Islet of Langerhans (tissue), 1 donor: ENCODE data around the gene PARPBP.
"Not testable (repeated sequence)": the region's sequence is repeated elsewhere in the genome, so short reads cannot be mapped to it uniquely, and the experiment has no call there.

Experiments used
- FAIRE-seq: peaks from one replicate; lab custom pipeline; 2011; peaks lifted over from hg19 to GRCh38; lab: Jason Lieb, UNC

Gene PARPBP

GRCh38 chr12:102163383-102163782, 43.4 kb downstream of the PARPBP start:
- FAIRE-seq: no peak

DNA sequence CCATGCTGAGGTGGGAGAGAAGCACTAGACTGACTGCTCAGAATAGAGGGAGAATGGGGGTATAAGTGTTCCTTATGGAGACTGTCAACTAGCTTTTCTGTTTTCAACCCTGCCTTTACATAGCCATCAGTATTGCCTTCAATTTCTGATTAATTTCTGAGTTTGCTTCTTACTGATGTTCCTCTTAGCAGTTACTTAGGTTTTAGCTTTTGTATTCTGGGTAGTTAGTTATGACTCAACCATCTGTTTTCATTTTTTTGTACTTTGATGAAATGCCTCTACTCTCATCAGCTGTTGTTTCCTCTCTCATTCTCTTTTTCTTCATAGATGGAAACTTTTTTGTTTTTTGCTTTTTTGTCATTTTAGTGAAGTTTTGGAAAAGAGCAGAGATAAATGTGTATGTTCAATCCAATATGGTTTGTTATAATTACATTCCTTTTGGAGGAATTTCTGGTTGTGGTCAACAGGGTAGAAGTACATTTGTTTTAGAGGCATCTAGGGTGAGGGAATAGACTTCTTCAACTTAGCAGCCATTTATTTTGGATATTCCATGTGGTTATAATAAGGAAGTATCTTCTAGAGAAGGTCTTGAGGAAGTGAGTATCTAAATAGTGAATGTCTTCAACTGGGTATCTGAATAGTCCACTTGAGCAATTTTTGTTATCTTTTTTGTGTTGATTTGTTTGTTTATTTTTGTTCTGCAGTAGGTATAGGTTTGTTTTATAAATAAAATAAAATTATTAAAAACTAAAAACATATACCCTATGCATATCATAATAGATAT, 48.0 kb downstream of the PARPBP start:
- no peak for FAIRE-seq

DNA sequence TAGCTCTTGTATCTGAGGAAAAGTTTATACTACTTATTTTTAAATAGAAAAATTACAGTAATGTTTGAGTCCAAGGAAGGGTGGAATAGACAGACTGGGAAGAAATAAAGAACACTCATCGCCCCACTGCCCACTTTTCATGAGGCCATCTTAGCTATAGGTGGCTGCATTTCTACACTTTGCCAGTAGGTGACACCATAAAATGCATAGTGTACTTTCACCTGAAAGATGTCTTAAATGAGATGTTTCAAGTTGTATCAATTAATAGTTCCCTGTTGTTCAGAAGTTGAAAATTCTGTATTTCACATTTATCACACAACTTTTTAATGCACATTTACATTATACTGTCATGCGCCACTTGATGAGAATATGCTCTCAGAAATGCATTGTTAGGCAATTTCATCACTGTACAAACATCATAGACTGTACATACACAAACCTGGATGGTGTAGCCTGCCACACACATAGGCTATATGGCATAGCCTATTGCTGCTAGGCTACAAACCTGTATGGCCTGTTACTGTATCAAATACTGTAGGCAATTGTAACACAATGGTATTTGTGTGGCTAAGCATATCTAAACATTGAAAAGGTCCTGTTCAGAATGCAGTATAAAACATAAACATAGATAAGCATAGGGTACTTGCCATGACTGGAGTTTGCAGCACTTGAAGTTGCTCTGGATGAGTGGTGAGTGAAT, 50.1 kb downstream of the PARPBP start:
- FAIRE-seq: peak; percentile 47

- FAIRE-seq: no peak
Observed at GRCh38 chr12:102171951-102172350, 52.0 kb downstream of the PARPBP start.

- no peak for FAIRE-seq
Observed at GRCh38 chr12:102172436-102172835, 52.5 kb downstream of the PARPBP start.

DNA sequence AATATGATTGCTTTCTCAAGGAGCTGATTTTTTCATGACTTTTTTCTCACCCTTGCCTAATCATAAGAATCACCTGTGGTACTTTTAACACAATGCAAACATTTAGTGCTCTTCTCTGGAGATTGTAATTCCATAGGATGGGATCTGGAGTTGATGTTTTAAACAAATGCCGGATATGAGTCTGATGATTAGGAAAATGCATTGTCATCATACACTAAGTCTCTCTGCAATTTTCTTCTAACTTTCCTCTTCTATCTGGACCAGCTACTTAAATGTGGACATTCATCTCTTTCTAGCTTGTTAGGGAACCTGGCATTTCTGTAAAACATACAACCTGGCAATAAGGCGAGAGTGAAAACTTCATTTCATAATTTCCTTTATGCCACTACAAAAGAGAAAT, 54.1 kb downstream of the PARPBP start:
- FAIRE-seq: no peak

- no peak for FAIRE-seq
Observed at GRCh38 chr12:102174761-102175160, 54.8 kb downstream of the PARPBP start.

DNA sequence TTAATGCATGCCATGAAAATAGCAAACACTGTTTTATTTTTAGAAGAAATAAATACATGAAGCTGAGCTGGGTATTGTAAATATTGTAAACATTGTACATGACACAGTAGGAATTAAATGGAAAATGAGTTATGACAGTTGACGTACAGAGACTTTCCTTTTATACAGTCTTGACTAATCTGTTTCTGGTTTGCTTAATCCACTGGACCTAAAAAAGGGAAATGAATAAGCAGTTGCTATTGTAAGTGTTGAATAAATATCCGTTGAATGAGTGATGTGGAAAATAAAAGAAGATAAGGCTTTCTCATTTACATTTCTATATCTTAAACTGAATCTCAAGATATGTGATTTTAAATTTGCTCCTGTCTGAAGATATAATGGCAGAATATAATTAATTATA, 62.7 kb downstream of the PARPBP start:
- no peak for FAIRE-seq

DNA sequence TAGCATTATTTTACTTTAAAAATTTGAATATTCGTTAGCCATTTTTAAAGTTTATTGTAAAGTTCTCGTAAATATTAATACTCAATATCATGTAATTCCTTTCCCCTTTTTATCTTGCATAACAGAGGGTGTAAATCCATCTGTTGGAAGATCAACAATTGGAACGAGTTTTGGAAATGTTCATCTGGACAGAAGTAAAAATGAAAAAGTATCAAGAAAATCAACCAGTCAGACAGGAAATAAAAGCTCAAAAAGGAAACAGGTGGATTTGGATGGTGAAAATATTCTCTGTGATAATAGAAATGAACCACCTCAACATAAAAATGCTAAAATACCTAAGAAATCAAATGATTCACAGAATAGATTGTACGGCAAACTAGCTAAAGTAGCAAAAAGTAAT, 75.8 kb downstream of the PARPBP start:
- FAIRE-seq: no peak

DNA sequence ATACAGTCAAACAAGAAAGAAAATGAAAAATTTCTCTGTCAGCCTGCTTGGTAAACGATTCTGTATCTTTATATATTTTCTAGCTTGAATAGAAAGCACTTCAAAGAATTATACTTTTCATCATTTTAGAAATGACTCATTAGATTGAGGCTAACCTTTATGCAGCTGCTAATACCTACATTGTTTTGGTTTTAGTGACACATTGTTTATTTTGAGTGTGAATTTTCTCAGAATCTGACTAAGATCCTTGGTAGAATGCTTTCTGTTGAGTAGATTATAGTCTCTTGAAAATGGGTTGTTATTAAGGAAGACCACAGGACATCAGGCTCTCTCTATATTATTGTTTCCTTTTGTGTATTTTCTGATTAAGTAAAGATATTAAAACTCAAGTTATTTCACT, 77.8 kb downstream of the PARPBP start, which contains the start of gene PMCH:
PMCH (minus strand) TSS at position 45 of the 400 bp plus-strand sequence. CDS start 63 bp downstream, outside the sequence.
- FAIRE-seq: no peak

DNA sequence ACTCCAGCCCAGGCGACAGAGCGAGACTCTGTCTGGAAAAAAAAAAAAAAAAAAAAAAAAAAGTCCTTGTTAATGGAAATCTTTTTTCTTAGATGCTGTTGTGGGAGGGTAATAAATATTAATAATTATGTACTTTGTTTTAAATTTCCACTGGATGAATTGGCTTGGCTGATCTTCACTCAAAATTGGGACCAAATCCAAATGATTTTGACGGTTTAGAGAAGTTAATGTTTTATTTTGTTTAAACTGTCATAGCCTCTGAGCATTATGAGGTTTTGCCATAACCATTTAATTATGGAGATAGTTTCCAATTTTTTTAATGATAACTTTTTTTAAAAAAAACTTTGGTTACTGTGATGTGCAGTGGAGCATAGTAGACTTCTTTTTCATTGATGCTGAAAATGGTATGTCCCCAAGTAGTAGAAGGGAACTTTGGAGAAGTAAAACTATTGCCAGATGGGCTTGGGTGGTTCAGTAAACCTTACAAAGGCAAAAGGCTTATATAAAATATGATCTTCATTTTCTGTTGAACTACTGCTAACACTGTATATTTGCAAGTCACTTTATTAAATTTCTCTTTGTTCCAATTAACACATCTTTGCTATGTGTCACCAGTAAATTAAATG, 81.6 kb downstream of the PARPBP start:
- FAIRE-seq: no peak

- no peak for FAIRE-seq
Observed at GRCh38 chr12:102202556-102202955, 82.6 kb downstream of the PARPBP start.

GRCh38 chr12:102204025-102204424, 84.0 kb downstream of the PARPBP start:
- no peak for FAIRE-seq

DNA sequence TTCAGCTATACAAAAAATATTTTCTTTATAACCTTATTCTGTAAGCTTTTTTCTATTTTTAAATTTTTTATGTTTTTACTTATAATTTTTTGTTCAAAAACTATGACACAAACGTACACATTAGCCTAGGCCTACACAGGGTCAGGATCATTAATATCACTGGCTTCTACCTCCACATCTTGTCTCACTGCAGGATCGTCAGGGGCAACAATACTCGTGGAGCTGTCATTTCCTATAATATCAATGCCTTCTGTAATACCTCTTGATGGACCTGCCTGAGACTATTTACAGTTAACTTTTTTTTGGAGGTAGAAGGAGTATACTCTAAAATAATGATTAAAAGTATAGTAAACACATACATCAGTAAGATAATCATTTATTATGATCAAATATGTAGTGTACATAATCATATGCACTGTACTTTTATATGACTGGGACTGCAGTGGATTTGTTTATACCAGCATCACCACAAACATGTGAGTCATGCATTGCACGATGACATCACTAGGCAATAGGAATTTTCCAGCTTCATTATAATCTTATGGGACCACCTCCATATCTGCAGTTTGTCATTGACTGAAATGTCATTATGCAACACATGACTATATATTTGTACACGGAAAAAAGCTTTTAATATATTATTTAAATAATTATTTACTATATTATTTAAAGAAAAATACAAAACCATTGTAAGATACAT, 96.2 kb downstream of the PARPBP start:
- FAIRE-seq: no peak

- no peak for FAIRE-seq
Observed at GRCh38 chr12:102220736-102221135, 100.8 kb downstream of the PARPBP start.

- FAIRE-seq: no peak
Observed at GRCh38 chr12:102227954-102228353, 108.0 kb downstream of the PARPBP start.

DNA sequence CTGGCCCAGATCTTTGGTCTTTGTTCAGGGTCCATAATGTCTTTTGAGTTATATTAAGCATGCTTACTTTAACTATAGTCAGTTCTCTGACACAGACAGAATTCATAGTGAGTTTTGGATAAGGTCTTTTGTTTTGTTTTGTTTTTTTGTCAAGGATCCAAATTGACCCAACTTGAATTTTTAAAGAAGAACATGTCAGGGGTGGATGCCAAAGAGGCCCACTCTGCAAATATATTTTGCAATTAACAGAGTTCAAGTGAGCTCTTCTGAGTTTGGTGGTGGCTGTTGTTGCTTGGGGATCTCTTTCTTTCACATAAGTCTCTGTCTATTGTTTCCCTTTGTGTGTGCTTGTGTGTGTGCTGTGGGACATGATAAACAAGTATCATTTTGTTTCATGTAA, 112.1 kb downstream of the PARPBP start:
- no peak for FAIRE-seq

DNA sequence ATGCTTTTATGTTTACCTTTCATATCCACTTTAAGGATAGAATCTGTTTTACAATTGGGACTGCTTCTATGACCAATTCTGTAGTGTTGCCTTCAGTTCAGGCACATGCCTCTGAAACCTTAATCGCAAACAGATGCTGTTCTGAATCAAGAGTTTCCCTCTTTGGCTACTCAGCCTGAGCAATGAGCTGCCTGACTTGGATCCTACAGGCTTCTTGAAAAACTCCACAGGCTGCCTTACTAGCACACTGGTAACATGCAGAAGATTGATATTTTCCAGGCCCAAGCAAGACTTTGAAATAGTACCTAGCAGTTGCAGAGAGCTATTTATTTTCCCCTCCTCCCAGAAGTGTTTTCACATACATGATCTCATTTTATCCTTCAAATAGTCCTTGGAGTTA, 112.5 kb downstream of the PARPBP start:
- no peak for FAIRE-seq

- FAIRE-seq: no peak
Observed at GRCh38 chr12:102234599-102234998, 114.6 kb downstream of the PARPBP start.

DNA sequence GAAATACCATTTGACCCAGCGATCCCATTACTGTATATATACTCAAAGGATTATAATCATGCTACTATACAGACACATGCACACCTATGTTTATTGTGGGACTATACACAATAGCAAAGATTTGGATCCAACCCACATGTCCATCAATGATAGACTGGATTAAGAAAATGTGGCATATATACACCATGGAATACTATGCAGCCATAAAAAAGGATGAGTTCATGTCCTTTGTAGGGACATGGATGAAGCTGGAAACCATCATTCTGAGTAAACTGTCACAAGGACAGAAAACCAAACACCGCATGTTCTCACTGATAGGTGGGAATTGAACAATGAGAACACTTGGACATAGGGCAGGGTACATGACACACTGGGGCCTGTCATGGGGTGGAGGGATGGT, 120.9 kb downstream of the PARPBP start:
- FAIRE-seq: not testable (repeated sequence)
